K562 (cell line): Measurements from ENCODE around the gene SMAGP. TPM values are rescaled to one million over a fixed set of nuclear protein-coding genes. Genes with fewer than 3 reads are reported as not detected.

Experiments used
- BCL6 ChIP-seq: fragments of 250-450 bp; sonication (Bioruptor Pico); IDR thresholded peaks from 2 replicates; pipeline ENCODE4 v1.4.0; 2020
- ESRRA ChIP-seq: fragments of 450-650 bp; IDR thresholded peaks from 2 replicates; pipeline ENCODE4 v1.6.1; 2014; ENCODE audit warnings: low read depth, mild to moderate bottlenecking, moderate library complexity, borderline replicate concordance
- ETS2 ChIP-seq: IDR thresholded peaks from 2 replicates; pipeline ENCODE4 v1.6.1; 2016; ENCODE audit warnings: borderline replicate concordance, missing genetic modification characterization, mild to moderate bottlenecking, moderate library complexity, missing compliant biosample characterization; ENCODE audit not compliant: poor library complexity, severe bottlenecking
- FIP1L1 ChIP-seq: fragments of 200-400 bp; formaldehyde crosslinking; IDR thresholded peaks from 2 replicates; pipeline ENCODE4 v1.6.1; 2018; ENCODE audit warnings: mild to moderate bottlenecking, low read depth, low read length; ENCODE audit not compliant: poor library complexity, severe bottlenecking
- FOXJ2 ChIP-seq: fragments of 200-800 bp; sonication (Bioruptor generic); IDR thresholded peaks from 2 replicates; pipeline ENCODE4 v1.6.1; 2016; ENCODE audit warnings: missing genetic modification characterization, missing compliant biosample characterization
- HCFC1 ChIP-seq: IDR thresholded peaks from 2 replicates; pipeline ENCODE4 v1.6.1; 2012; ENCODE audit warnings: low read depth, low read length, improper control_type of control experiment
- KDM4B ChIP-seq, 2 experiments: fragments of 450-650 bp in 1 of 2; sonication (generic) in 1 of 2; IDR thresholded peaks; 2 replicates each; pipeline ENCODE4 v1.6.1; 2016 to 2017; ENCODE audit warnings: borderline replicate concordance in 2 of 2, antibody characterized with exemption in 1 of 2, low read depth in 1 of 2, mild to moderate bottlenecking in 1 of 2
- MCM5 ChIP-seq: fragments of 450-650 bp; IDR thresholded peaks from 2 replicates; pipeline ENCODE4 v1.6.1; 2016; ENCODE audit warnings: low read depth
- PHB2 ChIP-seq: fragments of 450-650 bp; IDR thresholded peaks from 2 replicates; pipeline ENCODE4 v1.6.1; 2017; ENCODE audit warnings: low read depth
- POLR2H ChIP-seq: IDR thresholded peaks from 2 replicates; pipeline ENCODE4 v1.6.1; 2016; ENCODE audit warnings: missing genetic modification characterization, low read depth, mild to moderate bottlenecking, control low read depth, missing compliant biosample characterization, moderate library complexity
- ZNF12 ChIP-seq: sonication (generic); formaldehyde crosslinking; IDR thresholded peaks from 2 replicates; pipeline ENCODE4 v1.4.0; 2020; ENCODE audit warnings: mild to moderate bottlenecking, missing genetic modification reagents
- ZNF41 ChIP-seq: fragments of 250-450 bp; sonication (Bioruptor Pico); conservative IDR thresholded peaks from 2 replicates; pipeline ENCODE4 v1.4.0; 2020; ENCODE audit warnings: mild to moderate bottlenecking
- ZNF780A ChIP-seq: fragments of 250-450 bp; sonication (Bioruptor Pico); IDR thresholded peaks from 2 replicates; pipeline ENCODE4 v1.5.0; 2021; ENCODE audit warnings: mild to moderate bottlenecking
- polyA plus RNA-seq, 8 experiments: library from polyadenylated mRNA; depleted of rRNA in 4 of 8; stranded (reverse) in 5 of 8; unstranded in 3 of 8; fragments of >200 nt; fragmentation: Nextera tagmentation in 2 of 8; fragmentation: Illumina TruSeq in 1 of 8; extraction: Ambion mirVana in 2 of 8; extraction: Trizol in 1 of 8; gene quantifications; 2 replicates each; pipeline versions ENCODE4 v1.2.1 to v1.2.3, GENCODE V29; 2011 to 2014; ENCODE audit warnings: inconsistent platforms in 1 of 8, missing spikeins in 1 of 8
- total RNA-seq, 7 experiments: library from RNA; depleted of rRNA in 6 of 7; stranded (reverse); fragments of >200 nt in 6 of 7; fragmentation: Illumina TruSeq in 2 of 7; extraction: Trizol in 2 of 7; gene quantifications; 2 replicates each; pipeline versions ENCODE4 v1.2.1 to v1.2.3, GENCODE V29; 2011 to 2021; ENCODE audit warnings: low replicate concordance in 1 of 7
- TF ChIP-seq, protein P1 (sequence below): fragments of 200-600 bp; sonication (generic); IDR thresholded peaks from one replicate; pipeline ENCODE4 v1.6.1; 2012; ENCODE audit warnings: mild to moderate bottlenecking, low read depth, low read length, inconsistent platforms
- TF ChIP-seq, protein P2 (sequence below): fragments of 250-450 bp; sonication (Bioruptor Pico); IDR thresholded peaks from 2 replicates; pipeline ENCODE4 v1.5.0; 2021

SMAGP gene
- total and polyA plus RNA-seq, 9 of the 15 experiments (the other 6 are each of a cell fraction or from before 2014, with no cell fraction given) = 23.1 to 62.3 (median 29.9) TPM

DNA sequence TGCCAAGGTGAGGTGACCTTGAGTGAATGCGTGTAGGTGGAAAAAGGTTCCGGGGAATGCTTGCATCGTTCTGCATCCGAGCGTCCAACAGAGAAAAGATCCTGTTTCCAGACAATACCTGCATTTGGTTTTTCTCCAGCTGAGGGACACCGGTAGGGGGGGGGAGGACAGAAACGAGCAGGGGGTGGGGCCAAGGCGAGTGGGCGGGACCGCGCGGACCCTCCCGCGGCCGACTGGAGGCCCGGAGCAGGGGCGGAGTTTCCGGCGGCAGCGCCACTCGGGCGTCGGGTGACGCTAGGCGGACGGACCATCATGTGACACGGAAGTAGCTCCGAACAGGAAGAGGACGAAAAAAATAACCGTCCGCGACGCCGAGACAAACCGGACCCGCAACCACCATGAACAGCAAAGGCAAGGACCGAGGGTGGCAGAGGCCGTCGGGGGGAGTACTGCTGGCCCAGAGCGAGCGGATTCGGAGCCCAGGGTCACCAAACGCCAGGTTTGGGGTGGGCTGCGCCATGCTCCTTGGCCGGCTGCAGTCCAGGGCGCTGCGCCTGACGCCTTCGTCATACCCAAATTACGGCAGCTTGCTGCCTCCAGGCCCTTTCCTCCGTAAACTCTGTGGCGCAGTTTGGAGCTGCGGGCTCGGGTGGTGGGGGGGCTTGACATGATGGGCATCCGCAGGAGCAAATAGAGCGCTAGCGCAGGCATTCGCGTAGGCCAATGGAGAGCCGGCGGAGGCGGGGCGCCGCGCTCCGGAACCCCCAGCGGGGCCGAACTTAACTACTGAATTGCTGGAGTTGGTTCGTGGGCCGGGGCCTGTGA is 31.5 kb downstream of the SMAGP start, which contains the start of gene DAZAP2 (continued):
- TF ChIP-seq, protein P1, sequence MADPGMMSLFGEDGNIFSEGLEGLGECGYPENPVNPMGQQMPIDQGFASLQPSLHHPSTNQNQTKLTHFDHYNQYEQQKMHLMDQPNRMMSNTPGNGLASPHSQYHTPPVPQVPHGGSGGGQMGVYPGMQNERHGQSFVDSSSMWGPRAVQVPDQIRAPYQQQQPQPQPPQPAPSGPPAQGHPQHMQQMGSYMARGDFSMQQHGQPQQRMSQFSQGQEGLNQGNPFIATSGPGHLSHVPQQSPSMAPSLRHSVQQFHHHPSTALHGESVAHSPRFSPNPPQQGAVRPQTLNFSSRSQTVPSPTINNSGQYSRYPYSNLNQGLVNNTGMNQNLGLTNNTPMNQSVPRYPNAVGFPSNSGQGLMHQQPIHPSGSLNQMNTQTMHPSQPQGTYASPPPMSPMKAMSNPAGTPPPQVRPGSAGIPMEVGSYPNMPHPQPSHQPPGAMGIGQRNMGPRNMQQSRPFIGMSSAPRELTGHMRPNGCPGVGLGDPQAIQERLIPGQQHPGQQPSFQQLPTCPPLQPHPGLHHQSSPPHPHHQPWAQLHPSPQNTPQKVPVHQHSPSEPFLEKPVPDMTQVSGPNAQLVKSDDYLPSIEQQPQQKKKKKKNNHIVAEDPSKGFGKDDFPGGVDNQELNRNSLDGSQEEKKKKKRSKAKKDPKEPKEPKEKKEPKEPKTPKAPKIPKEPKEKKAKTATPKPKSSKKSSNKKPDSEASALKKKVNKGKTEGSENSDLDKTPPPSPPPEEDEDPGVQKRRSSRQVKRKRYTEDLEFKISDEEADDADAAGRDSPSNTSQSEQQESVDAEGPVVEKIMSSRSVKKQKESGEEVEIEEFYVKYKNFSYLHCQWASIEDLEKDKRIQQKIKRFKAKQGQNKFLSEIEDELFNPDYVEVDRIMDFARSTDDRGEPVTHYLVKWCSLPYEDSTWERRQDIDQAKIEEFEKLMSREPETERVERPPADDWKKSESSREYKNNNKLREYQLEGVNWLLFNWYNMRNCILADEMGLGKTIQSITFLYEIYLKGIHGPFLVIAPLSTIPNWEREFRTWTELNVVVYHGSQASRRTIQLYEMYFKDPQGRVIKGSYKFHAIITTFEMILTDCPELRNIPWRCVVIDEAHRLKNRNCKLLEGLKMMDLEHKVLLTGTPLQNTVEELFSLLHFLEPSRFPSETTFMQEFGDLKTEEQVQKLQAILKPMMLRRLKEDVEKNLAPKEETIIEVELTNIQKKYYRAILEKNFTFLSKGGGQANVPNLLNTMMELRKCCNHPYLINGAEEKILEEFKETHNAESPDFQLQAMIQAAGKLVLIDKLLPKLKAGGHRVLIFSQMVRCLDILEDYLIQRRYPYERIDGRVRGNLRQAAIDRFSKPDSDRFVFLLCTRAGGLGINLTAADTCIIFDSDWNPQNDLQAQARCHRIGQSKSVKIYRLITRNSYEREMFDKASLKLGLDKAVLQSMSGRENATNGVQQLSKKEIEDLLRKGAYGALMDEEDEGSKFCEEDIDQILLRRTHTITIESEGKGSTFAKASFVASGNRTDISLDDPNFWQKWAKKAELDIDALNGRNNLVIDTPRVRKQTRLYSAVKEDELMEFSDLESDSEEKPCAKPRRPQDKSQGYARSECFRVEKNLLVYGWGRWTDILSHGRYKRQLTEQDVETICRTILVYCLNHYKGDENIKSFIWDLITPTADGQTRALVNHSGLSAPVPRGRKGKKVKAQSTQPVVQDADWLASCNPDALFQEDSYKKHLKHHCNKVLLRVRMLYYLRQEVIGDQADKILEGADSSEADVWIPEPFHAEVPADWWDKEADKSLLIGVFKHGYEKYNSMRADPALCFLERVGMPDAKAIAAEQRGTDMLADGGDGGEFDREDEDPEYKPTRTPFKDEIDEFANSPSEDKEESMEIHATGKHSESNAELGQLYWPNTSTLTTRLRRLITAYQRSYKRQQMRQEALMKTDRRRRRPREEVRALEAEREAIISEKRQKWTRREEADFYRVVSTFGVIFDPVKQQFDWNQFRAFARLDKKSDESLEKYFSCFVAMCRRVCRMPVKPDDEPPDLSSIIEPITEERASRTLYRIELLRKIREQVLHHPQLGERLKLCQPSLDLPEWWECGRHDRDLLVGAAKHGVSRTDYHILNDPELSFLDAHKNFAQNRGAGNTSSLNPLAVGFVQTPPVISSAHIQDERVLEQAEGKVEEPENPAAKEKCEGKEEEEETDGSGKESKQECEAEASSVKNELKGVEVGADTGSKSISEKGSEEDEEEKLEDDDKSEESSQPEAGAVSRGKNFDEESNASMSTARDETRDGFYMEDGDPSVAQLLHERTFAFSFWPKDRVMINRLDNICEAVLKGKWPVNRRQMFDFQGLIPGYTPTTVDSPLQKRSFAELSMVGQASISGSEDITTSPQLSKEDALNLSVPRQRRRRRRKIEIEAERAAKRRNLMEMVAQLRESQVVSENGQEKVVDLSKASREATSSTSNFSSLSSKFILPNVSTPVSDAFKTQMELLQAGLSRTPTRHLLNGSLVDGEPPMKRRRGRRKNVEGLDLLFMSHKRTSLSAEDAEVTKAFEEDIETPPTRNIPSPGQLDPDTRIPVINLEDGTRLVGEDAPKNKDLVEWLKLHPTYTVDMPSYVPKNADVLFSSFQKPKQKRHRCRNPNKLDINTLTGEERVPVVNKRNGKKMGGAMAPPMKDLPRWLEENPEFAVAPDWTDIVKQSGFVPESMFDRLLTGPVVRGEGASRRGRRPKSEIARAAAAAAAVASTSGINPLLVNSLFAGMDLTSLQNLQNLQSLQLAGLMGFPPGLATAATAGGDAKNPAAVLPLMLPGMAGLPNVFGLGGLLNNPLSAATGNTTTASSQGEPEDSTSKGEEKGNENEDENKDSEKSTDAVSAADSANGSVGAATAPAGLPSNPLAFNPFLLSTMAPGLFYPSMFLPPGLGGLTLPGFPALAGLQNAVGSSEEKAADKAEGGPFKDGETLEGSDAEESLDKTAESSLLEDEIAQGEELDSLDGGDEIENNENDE = no peak
- TF ChIP-seq, protein P2, sequence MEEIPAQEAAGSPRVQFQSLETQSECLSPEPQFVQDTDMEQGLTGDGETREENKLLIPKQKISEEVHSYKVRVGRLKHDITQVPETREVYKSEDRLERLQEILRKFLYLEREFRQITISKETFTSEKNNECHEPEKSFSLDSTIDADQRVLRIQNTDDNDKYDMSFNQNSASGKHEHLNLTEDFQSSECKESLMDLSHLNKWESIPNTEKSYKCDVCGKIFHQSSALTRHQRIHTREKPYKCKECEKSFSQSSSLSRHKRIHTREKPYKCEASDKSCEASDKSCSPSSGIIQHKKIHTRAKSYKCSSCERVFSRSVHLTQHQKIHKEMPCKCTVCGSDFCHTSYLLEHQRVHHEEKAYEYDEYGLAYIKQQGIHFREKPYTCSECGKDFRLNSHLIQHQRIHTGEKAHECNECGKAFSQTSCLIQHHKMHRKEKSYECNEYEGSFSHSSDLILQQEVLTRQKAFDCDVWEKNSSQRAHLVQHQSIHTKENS (CRISPR knock-in tag) = no peak
- peak; percentile 88 for TF ChIP-seq POLR2H
- TF ChIP-seq BCL6 (CRISPR knock-in tag) = no peak
- no peak; the same call in none of the 2 replicates for TF ChIP-seq ESRRA
- TF ChIP-seq ZNF12 (CRISPR knock-in tag) = no peak
- TF ChIP-seq ZNF41 (CRISPR knock-in tag) = no peak
- TF ChIP-seq MCM5 = no peak
- TF ChIP-seq PHB2 = no peak
- TF ChIP-seq FOXJ2 (tag) = no peak
- peak; percentile 50 for TF ChIP-seq FIP1L1
- no peak for TF ChIP-seq ZNF780A (CRISPR knock-in tag)
- TF ChIP-seq HCFC1 = peak; percentile 52
- no peak for TF ChIP-seq ETS2
- 0 out of 4 replicates have a peak, but pooled peaks of 1 of the 2 experiments have one; percentile 32 for TF ChIP-seq KDM4B (IDR thresholded peaks at IDR 0.05; ENCODE audit: borderline replicate concordance in 2 of 2, low read depth in 1 of 2)
